Measurements from ENCODE around the gene SERTAD4. TPM values are rescaled to one million over a fixed set of nuclear protein-coding genes. Genes with fewer than 3 reads are reported as not detected.

The SERTAD4 gene
- total RNA-seq, 4 donors from 2014 or later: 6.4 to 8.8 (median 8.1) TPM

DNA sequence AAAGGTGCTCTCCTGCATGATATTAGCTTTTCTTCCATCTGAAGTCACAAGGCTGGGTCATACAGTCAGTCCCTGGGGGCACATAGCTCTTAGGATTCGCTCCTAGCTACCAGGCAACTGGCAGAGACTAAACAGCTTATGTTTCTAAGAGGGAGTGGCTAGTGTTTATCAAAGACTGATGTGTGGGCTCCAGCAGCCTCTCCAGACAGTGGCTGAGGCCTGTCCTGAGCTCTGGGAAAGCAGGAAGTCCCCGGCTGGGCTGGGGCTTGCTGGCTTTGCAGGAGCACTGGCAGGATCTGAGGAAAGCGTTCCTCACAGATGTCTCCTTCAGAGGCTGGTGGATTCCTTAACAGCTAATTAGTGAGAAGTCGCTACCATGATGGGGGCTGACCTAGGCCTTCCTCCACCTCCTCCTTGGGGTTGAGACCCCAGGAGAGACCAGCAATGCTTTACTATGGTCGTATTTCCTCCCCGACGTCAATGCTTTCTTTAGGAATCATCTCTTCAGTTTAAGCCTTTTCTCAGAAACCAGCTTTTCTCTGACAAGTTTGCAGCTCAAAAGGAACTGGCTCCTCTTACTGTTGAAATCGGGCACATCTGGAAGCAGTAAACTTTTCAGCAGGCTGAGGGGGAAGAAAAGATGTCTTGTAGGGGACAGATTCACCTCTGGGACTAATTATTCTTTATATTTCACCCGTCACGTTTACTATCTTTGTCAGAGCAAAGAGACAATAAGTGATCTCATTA, 62.6 kb downstream of the SERTAD4 start:
- TF ChIP-seq, protein P1, sequence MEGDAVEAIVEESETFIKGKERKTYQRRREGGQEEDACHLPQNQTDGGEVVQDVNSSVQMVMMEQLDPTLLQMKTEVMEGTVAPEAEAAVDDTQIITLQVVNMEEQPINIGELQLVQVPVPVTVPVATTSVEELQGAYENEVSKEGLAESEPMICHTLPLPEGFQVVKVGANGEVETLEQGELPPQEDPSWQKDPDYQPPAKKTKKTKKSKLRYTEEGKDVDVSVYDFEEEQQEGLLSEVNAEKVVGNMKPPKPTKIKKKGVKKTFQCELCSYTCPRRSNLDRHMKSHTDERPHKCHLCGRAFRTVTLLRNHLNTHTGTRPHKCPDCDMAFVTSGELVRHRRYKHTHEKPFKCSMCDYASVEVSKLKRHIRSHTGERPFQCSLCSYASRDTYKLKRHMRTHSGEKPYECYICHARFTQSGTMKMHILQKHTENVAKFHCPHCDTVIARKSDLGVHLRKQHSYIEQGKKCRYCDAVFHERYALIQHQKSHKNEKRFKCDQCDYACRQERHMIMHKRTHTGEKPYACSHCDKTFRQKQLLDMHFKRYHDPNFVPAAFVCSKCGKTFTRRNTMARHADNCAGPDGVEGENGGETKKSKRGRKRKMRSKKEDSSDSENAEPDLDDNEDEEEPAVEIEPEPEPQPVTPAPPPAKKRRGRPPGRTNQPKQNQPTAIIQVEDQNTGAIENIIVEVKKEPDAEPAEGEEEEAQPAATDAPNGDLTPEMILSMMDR (IDR thresholded peaks at IDR 0.05): no peak
- TF ChIP-seq POLR2A (IDR thresholded peaks at IDR 0.05): no peak
- H3K4me1 ChIP-seq: peaks cover 0 to 17% of the 10 kb centered on the region in 2 donors
- no peaks in the 10 kb centered on the region for H3K27me3 ChIP-seq
- peak; percentile 56 to 60 for DNase-seq
- intact Hi-C loops (cut with DNase I; ENCODE audit: low total_unique reads): no loop called here
- peak overlapping the region; percentile 85 to 98 for H3K27ac ChIP-seq
- no peaks in the 10 kb centered on the region for H3K36me3 ChIP-seq
- H3K9me3 ChIP-seq: no peaks in the 10 kb centered on the region
- H3K4me3 ChIP-seq: no peak overlapping the region

Other genes with a start within 250 kb of the SERTAD4 start
- 10 to 100 TPM in 1 of 4 donors, 1 to 10 TPM in 2, under 1 TPM in 1; 0.88 to 10.9 (median 3.4) TPM for gene HHAT, start 96.1 kb downstream of the SERTAD4 start, total RNA-seq

Data from uterus (tissue), 4 donors.